Measurements from ENCODE around the gene SCT. TPM values are rescaled to one million over a fixed set of nuclear protein-coding genes. Genes with fewer than 3 reads are reported as not detected.
"Not testable (repeated sequence)": the region's sequence is repeated elsewhere in the genome, so short reads cannot be mapped to it uniquely, and the experiment has no call there.

SCT gene
- total and polyA plus RNA-seq, 2 donors (not counting 1 experiment from before 2014, with no cell fraction given): not detected

DNA sequence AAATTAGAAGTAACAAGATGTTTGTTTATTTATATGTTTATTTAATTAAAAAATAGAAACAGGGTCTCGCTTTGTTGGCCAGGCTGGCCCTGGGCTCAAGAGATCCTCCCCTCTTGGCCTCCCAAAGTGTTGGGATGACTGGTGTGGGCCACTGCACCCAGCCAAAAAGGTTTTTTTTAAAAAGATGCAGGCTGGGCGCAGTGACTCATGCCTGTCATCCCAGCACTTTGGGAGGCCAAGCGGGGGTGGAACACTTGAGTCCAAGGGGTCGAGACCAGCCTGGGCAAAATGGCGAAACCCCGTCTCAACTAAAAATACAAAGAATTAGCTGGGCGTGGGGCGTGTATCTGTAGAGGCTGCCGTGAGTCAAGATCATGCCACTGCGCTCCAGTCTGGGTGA, 23.5 kb upstream of the SCT start:
- H3K9ac ChIP-seq (ENCODE audit: low read length): no peak overlapping the region
- no peaks in the 10 kb centered on the region for H3K9me3 ChIP-seq (ENCODE audit: control extremely low read depth in 1 of 3, control insufficient read depth in 2 of 3, insufficient read depth in 1 of 3, low read length in 2 of 3)
- peaks cover 0 to 8% of the 10 kb centered on the region in 2 donors for H3K4me1 ChIP-seq (ENCODE audit: control insufficient read depth in 2 of 2, insufficient read depth in 2 of 2, low read length in 2 of 2)
- Mint-ChIP-seq H3K9me3 (ENCODE audit: insufficient read depth) (no peaks in the 10 kb centered on the region), H3K4me1 (peaks cover 2% of the 10 kb centered on the region), H3K27ac (no peak overlapping the region), H3K27me3 (no peaks in the 10 kb centered on the region), H3K4me3 (no peak overlapping the region)
- TF ChIP-seq, protein P1, sequence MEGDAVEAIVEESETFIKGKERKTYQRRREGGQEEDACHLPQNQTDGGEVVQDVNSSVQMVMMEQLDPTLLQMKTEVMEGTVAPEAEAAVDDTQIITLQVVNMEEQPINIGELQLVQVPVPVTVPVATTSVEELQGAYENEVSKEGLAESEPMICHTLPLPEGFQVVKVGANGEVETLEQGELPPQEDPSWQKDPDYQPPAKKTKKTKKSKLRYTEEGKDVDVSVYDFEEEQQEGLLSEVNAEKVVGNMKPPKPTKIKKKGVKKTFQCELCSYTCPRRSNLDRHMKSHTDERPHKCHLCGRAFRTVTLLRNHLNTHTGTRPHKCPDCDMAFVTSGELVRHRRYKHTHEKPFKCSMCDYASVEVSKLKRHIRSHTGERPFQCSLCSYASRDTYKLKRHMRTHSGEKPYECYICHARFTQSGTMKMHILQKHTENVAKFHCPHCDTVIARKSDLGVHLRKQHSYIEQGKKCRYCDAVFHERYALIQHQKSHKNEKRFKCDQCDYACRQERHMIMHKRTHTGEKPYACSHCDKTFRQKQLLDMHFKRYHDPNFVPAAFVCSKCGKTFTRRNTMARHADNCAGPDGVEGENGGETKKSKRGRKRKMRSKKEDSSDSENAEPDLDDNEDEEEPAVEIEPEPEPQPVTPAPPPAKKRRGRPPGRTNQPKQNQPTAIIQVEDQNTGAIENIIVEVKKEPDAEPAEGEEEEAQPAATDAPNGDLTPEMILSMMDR (IDR thresholded peaks at IDR 0.05): no peak
- no peak for TF ChIP-seq EZH2 (IDR thresholded peaks at IDR 0.05; ENCODE audit: borderline replicate concordance, insufficient read depth, low read depth, low read length, poor library complexity, severe bottlenecking)
- DNase-seq: no peak
- intact Hi-C loops (cut with micrococcal nuclease): no loop called here
- H3K4me2 ChIP-seq (replicated peaks; ENCODE audit: low read depth, low read length, poor library complexity, severe bottlenecking): no peak overlapping the region
- H3K4me3 ChIP-seq (ENCODE audit: control extremely low read depth in 1 of 5, extremely low read depth in 1 of 5, insufficient read depth in 1 of 5, low read depth in 2 of 5, low read length in 4 of 5): no peak overlapping the region
- no peak for ATAC-seq (ENCODE audit: low read depth)
- no peaks in the 10 kb centered on the region for H4K20me1 ChIP-seq (ENCODE audit: control insufficient read depth, insufficient read depth, low read length, poor library complexity, severe bottlenecking)
- CTCF ChIA-PET: no interaction called here
- POLR2A ChIA-PET: no interaction called here
- no peaks in the 10 kb centered on the region for H3K27me3 ChIP-seq (replicated peaks in 1 of 4; ENCODE audit: control extremely low read depth in 1 of 4, control insufficient read depth in 3 of 4, insufficient read depth in 4 of 4, low read length in 3 of 4)
- peaks cover 0 to 11% of the 10 kb centered on the region in 2 experiments for H3K36me3 ChIP-seq (replicated peaks in 1 of 2; ENCODE audit: control extremely low read depth in 1 of 2, control insufficient read depth in 1 of 2, extremely low read depth in 1 of 2, insufficient read depth in 2 of 2, low read length in 1 of 2)
- no peak overlapping the region for H2AFZ ChIP-seq (ENCODE audit: insufficient read depth, low read depth, low read length, poor library complexity, severe bottlenecking)
- H3K27ac ChIP-seq (ENCODE audit: low read length in 2 of 2): no peak overlapping the region
- WGBS (ENCODE audit: insufficient coverage): 98% methylated on average over 8 of the region's 10 CpGs
- H3K79me2 ChIP-seq (ENCODE audit: control insufficient read depth, insufficient read depth, low read length): no peaks in the 10 kb centered on the region

DNA sequence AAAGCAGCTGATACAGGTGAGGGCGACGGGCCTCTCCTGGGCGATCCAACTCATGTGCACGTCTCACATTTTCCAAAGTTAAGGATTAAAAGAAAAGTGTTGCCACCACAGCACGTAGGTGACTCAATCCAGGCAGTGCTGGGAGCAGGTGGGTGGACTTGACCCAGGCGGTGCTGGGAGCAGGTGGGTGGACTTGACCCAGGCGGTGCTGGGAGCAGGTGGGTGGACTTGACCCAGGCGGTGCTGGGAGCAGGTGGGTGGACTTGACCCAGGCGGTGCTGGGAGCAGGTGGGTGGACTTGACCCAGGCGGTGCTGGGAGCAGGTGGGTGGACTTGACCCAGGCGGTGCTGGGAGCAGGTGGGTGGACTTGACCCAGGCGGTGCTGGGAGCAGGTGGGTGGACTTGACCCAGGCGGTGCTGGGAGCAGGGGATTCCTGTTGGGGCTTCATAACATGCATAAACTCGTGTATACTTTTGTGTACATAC, 20.7 kb upstream of the SCT start:
- H3K9ac ChIP-seq (ENCODE audit: low read length); H3K4me3 ChIP-seq (ENCODE audit: control extremely low read depth in 1 of 5, extremely low read depth in 1 of 5, insufficient read depth in 1 of 5, low read depth in 2 of 5, low read length in 4 of 5); H3K4me1 Mint-ChIP-seq; POLR2A ChIA-PET; H3K9me3 ChIP-seq (ENCODE audit: control extremely low read depth in 1 of 3, control insufficient read depth in 2 of 3, insufficient read depth in 1 of 3, low read length in 2 of 3); H3K27ac ChIP-seq (ENCODE audit: low read length in 2 of 2); CTCF ChIA-PET; H3K27ac Mint-ChIP-seq; H3K4me3 Mint-ChIP-seq; H3K27me3 ChIP-seq (replicated peaks in 1 of 4; ENCODE audit: control extremely low read depth in 1 of 4, control insufficient read depth in 3 of 4, insufficient read depth in 4 of 4, low read length in 3 of 4); intact Hi-C loops (cut with micrococcal nuclease); H4K20me1 ChIP-seq (ENCODE audit: control insufficient read depth, insufficient read depth, low read length, poor library complexity, severe bottlenecking); ATAC-seq (ENCODE audit: low read depth); DNase-seq; H3K79me2 ChIP-seq (ENCODE audit: control insufficient read depth, insufficient read depth, low read length); H3K27me3 Mint-ChIP-seq; H3K9me3 Mint-ChIP-seq (ENCODE audit: insufficient read depth); H3K4me2 ChIP-seq (replicated peaks; ENCODE audit: low read depth, low read length, poor library complexity, severe bottlenecking); H3K4me1 ChIP-seq (ENCODE audit: control insufficient read depth in 2 of 2, insufficient read depth in 2 of 2, low read length in 2 of 2); H2AFZ ChIP-seq (ENCODE audit: insufficient read depth, low read depth, low read length, poor library complexity, severe bottlenecking): not testable (repeated sequence)
- H3K36me3 ChIP-seq (replicated peaks in 1 of 2; ENCODE audit: control extremely low read depth in 1 of 2, control insufficient read depth in 1 of 2, extremely low read depth in 1 of 2, insufficient read depth in 2 of 2, low read length in 1 of 2): peaks cover 0 to 11% of the 10 kb centered on the region in 2 experiments
- 92% methylated on average over 7 of the region's 14 CpGs for WGBS (ENCODE audit: insufficient coverage)

Data from B cell (primary cell).